NCI-H2196 treated with DMSO at 0.1 percent for 48 hours (cell line): ENCODE data around the gene GALNT11.
"Not testable (repeated sequence)": the region's sequence is repeated elsewhere in the genome, so short reads cannot be mapped to it uniquely, and the experiment has no call there.

Source experiments
- DNase-seq: peaks from one replicate; lab custom pipeline; 2025; ENCODE audit not compliant: unreplicated experiment; lab: John Stamatoyannopoulos, UW

Gene GALNT11

GRCh38 chr7:152025077-152025936, at the start of gene GALNT11:
Gene GALNT11 (plus strand): TSS chr7:152025674. CDS start chr7:152094228, 68,554 bp downstream.
- DNase-seq: peak; percentile 23

- DNase-seq: no peak
Measured at GRCh38 chr7:151978616-151979015, 46.9 kb upstream of the GALNT11 start.

GRCh38 chr7:151981223-151981622, 44.3 kb upstream of the GALNT11 start:
- DNase-seq: no peak

GRCh38 chr7:151982806-151983205, 42.7 kb upstream of the GALNT11 start:
- no peak for DNase-seq

- DNase-seq: no peak
Measured at GRCh38 chr7:151984612-151985011, 40.9 kb upstream of the GALNT11 start.

- no peak for DNase-seq
Measured at GRCh38 chr7:151987748-151988529, 37.5 kb upstream of the GALNT11 start.

- DNase-seq: no peak
Measured at GRCh38 chr7:151992375-151992774, 33.1 kb upstream of the GALNT11 start.

- no peak for DNase-seq
Measured at GRCh38 chr7:151993977-151994676, 31.3 kb upstream of the GALNT11 start.

- DNase-seq: no peak
Measured at GRCh38 chr7:151999424-152000090, 25.9 kb upstream of the GALNT11 start.

- DNase-seq: no peak
Measured at GRCh38 chr7:152000191-152000590, 25.3 kb upstream of the GALNT11 start.

GRCh38 chr7:152006336-152006735, 19.1 kb upstream of the GALNT11 start:
- DNase-seq: no peak

- DNase-seq: no peak
Measured at GRCh38 chr7:152011860-152012259, 13.6 kb upstream of the GALNT11 start.

- no peak for DNase-seq
Measured at GRCh38 chr7:152013230-152013629, 12.2 kb upstream of the GALNT11 start.

- no peak for DNase-seq
Measured at GRCh38 chr7:152013974-152014373, 11.5 kb upstream of the GALNT11 start.

- DNase-seq: no peak
Measured at GRCh38 chr7:152014722-152015121, 10.8 kb upstream of the GALNT11 start.

- no peak for DNase-seq
Measured at GRCh38 chr7:152015600-152015999, 9.9 kb upstream of the GALNT11 start.

- DNase-seq: no peak
Measured at GRCh38 chr7:152016947-152017346, 8.5 kb upstream of the GALNT11 start.

GRCh38 chr7:152017683-152018082, 7.8 kb upstream of the GALNT11 start:
- DNase-seq: not testable (repeated sequence)

GRCh38 chr7:152021740-152022139, 3.7 kb upstream of the GALNT11 start:
- not testable (repeated sequence) for DNase-seq

GRCh38 chr7:152025937-152026890, 740 bp downstream of the GALNT11 start:
- DNase-seq: no peak
